UCSD-AML1 (cell line): ENCODE measurements around the gene SOX8.
A peak's percentile ranks its signal among the peaks of the same experiment; 100 is the strongest.

Experiments
- DNase-seq: peaks from one replicate; lab custom pipeline; 2025; ENCODE audit not compliant: unreplicated experiment; lab: John Stamatoyannopoulos, UW

Gene SOX8

DNA sequence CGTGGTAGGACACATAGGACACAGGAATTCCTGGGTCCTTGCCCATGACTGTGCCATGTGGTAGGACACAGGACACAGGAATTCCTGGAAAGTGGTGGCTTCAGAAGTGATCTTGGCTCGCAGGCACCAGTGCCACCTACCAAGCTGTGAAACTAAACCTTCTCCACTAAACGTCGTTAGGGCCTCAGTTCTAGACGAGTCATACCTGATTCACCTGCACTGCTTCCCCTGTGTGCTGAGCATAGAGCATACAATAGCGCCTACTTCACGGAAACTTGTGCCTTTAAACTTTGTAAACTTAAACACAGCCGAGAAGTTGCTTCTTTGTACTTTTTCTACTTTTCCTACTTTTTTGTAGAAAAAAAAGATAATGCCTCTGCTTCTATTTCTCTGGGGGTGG, 4.8 kb downstream of the SOX8 start:
- DNase-seq, result no peak

DNA sequence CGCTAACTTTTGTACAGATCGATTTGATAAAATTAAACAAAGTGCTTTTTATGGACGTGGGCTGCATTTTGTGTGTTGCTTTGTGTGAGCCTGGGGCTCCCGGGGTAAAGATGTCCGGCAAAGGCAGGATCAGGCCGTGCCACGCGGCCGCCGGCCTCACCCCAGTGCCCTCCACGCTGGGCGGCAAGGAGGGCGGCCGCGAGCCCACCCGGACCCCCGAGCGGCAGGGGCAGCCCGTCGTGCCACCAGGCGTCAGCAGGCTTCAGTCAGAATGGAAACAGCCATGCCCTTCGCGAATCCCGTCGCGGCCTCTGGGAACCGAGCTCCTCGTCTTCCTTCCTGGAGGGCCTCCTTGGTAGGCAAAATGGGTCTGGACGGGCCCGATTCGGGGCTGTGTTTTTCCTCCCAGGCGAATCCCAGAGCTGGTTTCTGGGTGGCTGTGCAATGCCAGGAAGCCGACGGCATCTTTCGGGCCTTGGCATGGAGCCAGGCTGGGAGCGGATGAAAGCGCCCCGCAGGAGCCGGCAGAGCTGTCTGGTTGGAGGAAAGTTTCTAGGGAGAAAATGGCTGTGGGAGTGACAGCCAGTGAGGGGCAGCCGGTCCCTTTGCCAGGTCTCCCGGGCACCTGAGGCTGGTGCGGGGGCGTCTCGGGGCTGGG, 5.5 kb downstream of the SOX8 start:
- DNase-seq, result no peak

DNA sequence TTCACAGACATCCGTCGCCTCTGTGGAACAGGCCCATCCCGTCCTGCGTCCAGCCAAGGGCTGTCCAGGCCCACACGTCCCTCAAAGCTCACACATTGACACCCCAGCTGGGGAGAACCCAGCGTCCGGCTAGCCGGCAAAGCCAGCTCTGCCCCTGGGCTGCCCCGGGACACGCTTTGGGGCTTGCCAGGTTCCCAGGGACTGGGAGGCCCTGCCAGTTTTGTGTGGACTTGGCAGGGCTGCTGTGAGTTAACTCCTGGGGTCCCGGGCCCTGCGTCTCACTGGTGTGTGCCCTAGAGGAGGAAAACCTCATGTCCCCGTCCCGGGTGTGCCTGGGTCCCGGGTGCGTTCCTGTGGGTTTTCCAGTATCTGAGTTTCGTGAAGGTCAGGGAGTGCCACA, 6.3 kb downstream of the SOX8 start:
- DNase-seq, result no peak

DNA sequence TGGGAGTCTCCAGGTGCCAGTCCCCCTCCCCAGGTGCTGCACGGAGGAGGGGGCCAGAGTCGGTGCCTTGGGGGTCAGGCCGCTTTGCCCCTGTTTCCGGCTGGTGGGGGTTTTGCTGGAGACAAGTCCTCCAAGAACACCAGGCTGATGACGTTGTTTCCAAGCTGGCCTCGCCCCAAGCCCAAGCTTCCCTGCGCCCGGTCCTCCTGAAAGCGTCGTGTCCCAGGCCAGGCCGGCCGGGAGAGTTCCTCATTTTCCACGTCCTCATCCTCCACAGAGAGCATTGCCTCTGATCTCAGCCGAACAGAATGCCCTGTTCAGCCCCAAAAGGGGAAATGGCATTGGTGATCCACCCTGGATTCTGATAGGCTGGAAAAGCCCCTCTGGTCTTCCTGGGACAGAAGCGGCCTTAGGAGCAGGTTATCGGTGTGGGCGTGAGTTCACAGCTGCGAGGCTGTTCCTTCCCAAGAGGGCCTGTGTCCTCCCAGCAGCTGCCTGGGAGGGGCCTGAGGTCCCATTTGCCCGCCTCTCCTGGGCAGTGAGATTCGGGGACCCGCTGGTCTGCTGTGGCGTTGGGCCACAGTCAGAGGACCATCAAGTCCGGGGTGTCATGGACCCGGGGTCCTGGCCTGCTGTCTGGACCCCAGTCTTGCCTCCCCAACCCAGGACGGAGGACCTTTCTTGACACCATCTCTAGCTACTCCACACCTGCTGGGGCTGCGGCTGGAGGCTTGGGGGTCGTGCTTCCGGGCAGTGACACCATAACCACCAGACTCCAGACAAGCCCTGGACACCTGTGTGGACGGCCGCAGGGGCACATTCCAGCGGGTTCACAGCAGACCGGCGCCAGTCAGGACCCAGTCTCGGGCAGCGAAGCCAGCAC, 7.1 kb downstream of the SOX8 start:
- no peak for DNase-seq

DNA sequence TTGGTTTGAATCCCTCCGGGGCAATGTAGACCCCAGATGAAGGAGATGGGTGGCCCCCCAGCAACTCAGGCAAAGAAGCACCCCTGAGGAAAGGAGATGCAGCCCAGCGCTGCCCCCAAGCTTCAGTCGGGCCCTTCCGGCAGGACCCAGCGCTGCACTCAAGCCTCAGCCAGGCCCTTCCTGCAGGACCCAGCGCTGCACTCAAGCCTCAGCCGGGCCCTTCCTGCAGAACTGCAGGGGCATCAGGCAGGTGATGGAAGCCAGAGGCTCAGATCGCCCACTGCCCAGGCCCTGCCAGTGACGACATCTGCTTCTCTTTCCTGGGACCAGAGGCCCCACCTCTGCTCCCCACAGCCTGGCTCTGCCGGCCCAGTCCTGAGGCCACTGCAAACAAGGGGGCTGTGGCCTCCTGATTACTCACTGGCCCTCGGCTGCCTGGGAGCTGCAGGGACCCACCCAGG, 7.8 kb downstream of the SOX8 start:
- no peak for DNase-seq

DNA sequence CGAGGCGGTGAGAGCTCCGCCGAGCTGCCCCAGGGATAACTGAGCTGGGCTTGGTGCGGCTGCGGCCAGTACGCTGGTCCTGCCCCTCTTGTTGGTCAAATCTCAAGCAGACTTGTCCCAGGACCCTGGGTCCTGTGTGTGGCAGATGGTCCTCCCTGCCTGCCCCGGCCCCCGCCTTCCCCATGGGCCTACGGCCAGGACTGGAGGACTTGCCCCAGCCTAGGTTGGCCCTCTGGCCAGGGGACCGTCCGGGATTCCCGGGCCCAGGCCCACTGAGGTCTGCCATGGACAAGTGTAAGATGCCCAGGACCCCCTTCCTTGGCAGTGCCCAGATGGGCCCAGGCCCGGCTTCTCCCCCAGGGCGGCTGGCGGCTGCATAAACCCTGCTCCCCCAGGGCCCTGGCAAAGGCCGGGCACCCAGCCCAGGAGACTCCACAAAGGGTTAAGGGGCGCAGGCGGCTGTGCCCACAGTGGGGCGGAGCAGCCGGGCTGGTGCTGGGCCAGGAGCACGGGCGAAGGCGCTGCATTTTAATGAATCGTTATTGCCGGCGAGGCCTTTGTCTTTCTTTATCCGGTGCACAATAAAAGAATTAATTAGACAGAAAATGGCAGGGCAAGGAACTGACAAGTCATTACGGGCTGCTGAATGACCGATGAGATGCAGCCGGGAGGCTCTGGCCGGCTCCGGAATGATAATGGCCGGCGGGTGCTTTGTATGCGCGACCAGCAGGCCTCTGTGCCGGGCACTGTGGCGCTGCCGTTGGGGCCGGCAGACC, 9.1 kb downstream of the SOX8 start:
- DNase-seq, result no peak

DNA sequence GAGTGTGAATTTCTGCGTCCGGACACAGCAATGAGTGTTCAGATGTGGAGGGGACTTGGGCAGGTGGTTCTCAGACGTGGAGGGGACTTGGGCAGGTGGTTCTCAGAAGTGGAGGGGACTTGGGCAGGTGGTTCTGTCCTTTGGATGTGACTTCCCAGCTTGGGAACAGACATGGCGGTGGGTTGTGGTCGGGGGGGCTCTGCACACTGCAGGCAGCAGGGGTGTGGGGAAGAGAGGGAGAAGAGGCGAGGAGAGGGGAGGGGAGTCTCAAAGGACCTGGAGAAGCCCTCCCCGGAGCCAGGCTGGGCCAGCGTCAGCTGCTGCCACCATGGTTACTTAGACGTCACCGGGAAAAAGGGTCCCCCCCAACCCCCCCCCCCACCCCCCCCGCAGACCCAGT, 9.8 kb downstream of the SOX8 start:
- DNase-seq, result no peak

DNA sequence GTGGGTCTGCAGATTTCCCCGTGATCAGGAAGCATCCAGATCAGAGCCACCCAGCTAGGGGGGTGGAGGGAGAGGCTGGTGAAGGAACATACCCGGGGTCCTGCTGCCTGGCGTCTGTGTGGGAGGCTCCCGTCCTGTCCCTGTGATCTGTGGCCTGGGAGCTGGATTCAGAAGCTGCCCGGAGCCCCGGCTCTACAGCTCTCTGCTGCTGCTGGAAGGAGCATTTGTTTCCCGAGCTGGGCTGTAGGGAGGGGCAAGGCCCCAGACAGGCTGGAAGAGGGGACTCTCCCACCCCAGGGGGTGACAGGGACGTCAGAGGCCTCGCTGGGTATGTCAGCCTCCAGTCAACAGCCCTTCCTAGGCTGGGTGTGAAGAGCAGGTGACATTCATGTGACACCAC, 10.2 kb downstream of the SOX8 start:
- no peak for DNase-seq

DNA sequence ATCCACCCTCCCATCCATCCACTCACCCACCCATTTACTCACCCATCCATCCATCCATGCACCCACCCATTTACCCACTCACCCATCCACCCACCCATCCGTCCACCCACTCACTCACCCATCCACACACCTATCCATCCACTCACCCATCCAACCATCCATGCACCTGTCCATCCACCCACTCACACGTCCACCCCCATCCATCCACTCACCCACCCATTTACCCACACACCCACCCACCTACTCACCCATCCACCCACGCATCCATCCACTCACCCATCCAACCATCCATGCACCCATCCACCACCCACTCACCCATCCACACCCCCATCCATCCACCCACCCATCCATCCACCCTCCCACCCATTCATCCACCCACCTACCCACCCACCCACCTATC, 12.2 kb downstream of the SOX8 start:
- no peak for DNase-seq

DNA sequence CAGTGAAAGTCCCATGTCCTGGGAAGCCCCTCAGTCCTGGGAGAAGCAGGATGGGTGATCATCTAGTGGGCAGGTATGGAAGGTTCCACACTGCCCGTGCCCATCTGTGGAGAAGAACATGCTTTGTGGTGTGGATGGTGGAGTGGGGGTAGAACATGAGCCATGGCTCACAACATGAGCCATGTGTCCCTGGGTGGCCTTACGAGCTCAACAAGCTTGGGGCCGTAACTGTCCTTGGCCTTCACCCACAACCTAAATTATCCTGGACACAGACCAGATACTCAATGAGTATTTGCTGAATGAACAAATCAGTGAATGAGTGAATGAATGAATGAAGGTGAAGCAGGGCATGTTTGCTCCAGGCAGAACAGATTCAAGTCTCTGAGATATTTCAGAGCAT, 13.5 kb downstream of the SOX8 start:
- DNase-seq, result no peak

DNA sequence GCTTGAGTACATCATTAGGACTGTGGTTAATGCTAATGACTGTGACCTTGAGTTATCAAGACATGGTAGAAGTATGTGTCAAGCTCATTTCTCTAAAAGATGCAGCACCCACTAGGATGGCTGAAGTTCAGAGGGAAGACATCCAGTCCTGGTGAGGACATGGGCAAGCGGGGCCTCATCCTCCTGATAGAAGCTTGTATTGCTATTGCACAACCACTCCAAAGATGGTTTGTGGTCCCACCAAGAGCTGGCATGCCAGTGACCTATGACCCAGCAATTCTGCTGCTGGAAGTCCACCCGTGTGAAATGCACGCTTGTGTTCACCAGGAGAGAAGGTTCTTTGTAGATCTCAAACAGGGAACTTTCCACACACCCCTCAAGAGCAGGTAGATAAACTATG, 14.2 kb downstream of the SOX8 start:
- DNase-seq, result no peak

DNA sequence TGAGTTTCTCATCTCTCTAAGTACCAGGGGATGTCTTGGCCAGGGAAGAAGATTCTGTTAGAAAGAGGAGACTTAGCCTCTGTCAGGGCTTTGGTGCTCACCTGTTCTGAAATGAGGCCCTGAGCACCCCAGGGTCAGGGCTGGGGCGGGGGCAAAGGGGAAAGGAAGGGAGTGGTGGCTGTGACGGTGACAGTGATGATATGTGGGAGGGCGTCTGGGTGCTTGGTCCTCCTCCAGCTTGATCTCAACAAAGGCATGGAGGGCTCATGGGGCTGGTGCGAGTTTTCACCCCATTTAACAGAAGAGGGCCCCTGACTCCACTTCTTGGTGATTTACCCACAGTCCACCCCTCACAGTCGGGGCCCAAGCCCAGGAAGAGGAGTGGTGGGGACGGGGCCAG, 15.1 kb downstream of the SOX8 start:
- no peak for DNase-seq

DNA sequence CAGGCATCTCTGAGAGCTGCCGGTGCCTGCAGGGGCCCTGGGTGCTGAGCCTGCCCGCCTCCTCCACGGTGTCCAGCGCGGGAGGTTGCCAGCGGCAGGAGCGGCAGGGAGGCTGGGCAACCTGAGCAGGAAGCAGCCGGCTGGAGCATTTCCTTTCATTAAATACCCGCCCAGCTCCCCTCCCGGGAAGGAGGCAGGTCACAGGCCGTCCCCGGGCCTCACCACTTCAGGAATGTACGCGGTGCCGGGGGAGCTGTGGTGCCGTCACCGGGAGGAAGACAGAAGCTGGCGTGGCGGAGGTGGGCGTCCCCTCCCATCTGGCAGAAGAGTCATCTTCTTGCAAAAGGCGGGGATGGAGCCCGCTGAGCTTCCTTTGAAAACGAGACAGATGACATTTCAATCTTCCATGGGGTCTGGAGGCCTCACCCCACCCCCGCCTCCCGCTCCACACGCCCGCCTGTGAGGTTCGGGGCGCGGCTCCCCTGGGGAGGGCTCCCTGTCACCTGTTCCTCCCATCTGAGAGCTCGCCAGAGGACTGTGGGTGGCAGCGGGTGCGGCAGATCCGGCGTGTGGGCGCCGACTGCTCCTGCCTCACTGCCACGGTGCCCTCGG, 16.0 kb downstream of the SOX8 start:
- peak; percentile 59 for DNase-seq

DNA sequence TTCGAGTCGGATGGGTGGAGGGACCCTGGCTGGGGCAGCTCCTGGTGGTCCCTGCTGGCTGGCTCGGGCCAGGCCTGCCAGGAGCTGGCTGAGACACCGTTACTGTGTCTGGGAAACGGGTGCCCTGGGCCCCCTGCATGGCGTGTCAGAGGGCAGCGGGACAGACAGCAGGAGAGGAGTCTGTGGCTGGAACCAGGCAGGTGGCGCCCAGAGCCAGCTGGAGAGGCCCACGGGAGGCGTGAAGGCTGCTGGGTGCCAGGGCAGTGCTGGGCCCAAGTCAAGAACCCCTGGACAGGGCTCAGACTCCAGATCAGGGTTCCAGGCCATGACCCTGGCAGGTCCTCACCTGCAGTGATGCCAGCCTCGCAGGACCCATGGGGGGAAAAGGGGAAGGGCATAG, 16.6 kb downstream of the SOX8 start:
- DNase-seq, result no peak

DNA sequence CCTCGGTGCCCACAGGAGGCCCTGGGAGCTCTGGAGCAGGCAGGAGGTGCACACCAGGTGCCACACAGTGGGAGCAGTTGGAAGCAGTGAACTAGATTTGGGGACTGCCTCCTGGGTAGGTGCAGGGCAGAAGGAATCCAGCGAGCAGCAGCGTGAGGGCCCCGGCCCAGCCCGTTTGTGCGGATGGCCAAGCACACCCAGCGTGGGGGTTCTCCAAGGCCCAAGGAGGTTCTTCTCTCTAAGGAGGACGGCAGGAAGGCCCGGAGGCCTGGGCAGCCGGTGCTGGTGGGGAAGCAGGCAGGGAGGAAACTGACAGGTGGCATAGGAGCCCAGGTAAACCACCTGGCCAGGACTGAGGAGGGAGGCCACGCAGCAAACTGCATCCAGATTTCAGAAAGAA, 17.0 kb downstream of the SOX8 start:
- DNase-seq, result no peak

DNA sequence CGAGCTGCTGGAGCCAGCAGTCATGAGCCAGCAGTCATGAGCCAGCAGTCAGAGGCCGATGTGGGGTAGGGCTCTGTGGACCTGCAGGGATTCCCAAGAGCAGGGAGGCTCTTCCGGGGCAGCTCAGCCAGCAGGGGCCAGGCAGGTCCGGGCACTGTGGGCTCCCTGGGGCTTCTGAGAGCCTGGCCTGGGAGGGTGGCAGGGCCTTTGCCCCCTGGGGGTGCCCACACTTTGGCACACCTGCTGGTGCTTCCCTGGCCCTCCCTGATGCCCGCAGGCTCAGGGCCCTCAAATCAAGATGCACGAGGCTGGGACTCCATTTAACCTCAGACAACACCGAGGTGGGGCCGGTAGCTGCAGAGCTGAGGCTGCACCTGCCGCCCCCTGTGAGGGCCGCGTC, 18.1 kb downstream of the SOX8 start:
- DNase-seq, result no peak

DNA sequence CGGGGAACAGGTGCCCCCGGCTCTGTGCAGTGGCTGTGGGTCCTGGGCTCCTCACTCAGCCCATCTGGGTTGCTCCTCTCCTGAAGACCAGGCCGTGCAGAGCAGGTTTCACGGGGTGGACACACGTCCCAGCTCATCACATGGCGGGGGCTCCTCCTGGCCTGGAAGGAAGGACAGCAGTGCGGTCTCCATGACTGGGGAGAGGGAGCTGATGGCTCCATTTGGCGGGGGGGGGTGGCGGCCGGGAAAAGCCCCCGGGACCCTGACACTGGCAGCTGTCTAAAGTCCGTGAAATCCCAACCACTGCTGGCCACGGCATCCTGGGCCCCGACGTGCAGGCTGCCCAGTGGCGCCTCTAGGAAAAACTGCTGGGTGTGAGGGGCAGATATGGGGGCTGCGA, 19.0 kb downstream of the SOX8 start:
- no peak for DNase-seq

DNA sequence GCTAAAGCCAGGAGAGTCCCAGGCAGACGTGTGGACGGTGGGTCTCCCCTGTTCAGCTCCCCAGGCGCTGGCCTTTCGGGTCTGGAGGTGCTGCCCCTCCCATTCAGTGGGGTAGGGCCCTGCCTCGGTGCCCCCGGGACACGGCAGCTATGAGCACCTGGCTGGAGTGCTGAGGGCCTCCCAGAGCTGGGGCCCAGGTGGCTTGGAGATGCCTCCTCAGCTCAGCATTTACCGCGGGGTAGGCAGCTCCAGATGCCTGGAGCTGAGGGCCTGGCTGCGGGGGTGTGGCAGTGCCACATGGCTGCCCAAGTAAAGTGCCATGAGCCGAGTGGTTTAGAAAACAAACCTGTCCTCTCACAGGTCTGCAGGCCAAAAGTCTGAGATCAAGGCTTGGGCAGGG, 19.5 kb downstream of the SOX8 start:
- no peak for DNase-seq

DNA sequence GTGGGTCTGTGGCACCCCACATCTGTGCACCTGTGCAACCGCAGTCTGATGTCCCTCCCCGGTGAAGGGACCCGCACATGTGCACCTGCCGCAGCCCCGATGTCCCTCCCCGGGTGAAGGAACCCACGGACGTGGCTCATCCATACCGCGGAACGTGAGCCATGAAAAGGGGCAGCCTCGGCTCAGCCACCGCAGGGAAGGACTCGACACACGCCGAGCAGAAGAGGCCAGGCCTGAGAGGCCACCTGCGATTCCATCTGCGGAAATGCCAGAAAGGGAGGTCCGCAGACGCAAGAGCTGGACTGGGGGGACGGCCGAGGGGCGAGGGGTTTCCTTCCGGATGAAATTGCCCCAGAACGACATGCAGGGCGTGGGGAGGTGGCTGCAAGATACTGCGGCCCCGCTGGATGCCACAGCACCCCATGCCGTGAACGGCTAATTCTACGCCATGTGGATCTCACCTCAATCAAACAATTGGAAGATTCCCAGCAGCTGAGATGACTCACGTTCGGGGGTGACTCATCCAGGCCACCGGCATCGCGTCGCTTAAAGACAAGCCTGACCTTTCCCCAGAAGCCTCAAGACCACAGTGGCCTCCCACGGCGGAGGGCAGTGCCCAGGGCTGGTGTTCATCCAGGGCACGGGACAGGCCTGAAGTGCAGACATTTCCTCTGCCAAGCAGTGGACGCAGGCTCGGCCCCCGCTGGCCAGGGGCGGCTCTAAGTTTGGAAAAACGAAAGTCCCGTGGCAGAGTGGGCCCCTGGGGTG, 21.0 kb downstream of the SOX8 start:
- no peak for DNase-seq
